ENCODE measurements around the gene KCNQ1.

KCNQ1 gene

GRCh38 chr11:2804189-2804588, 359.4 kb downstream of the KCNQ1 start:
- no peak for DNase-seq

DNA sequence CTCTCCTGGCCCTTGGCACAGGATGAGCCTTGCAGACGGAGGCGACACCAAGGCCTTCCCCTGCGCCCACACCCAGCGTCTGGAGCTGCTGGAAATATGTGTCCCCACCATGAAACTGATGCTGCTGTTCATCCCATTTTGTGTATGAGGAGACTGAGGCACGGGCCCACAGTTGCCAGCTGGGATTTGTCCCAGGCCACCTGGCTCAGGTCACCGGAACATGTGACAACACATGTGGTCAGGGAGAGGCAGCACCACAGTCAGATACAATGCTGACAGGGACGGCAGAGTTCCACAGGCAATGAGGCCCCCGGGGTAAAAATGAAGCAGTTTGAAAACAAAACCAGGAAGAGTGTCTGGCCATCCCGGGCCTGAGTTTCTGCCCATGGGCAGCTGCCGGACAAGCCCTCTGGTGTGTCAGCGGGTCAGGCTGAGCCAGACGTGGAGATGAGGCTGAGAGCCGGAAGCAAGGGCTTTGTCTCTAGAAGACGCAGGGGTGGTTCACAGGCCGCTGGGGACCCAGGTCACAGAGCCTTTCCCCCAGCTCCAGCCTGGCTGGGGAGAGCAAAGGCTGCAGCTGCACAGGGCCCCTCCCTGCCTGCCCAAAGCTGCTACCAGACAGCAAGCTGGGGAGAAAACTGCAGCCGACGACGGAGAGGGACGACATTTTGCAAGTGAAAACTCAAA, 360.0 kb downstream of the KCNQ1 start:
- no peak for DNase-seq

- DNase-seq: no peak
These were observed 360.7 kb downstream of the KCNQ1 start for GRCh38 chr11:2805388-2806056.

DNA sequence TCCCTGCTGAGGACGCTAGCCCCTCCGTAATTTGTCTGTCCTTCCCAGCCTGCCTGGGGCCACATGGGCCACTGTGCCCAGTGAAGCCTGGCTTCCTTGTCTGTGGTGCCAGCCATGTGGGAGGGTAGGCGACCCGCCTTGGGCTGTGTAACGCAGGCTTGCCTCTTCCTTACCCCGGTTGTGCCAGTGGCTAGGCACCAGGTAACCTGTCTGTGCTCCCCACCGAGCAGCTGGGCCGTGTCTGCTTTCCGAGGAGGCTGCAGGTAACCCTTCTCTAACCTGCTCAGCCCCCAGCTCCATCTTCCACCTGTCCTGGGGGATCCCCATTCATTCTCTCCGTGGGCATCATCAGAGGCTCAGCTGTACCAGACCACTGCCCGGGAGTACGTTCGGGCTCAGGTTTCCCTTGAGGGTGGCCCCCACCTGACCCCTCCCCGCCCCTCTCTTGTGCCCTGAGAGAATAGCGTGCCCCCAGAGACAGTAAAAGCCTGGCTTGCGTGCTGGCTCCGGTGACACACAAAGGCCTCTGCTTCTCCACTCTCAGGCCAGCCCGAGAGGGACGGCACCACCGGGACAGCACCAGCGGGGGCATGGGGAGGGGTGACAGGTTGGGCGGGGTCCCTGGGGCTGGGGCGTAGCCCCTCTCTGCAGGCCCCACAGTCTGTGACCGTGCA, 361.7 kb downstream of the KCNQ1 start:
- no peak for DNase-seq

DNA sequence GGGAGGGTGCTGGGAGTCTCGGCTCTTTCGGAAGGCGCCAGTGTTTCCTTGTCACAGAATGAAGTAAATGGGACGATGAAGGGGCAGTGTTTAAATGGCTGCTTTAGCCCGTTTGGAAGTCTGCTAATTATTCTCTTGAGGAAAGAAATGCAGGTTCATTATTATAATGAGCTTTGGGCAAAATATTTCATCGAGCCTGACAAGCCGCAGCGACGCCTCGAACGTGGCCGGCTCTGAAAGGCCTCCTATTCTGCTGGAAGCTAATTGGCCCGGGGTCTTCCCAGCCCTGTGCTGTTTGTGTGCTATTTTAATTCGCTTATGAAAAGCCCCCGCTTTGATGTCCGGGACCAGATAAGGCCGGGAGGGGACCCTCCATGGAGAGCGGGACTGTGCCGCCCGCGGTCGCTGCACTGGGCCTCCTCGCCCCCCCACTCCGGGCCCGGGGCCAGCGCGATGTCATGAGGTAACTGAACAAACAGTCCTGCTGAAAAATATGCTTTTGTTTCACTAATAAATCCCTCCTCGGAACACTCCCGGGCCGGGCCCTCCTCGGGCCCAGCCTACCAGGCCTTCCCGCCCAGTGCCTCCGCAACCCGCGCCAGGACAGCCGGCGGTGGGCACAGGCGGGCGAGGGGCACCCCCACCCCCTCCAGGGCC, 362.3 kb downstream of the KCNQ1 start:
- DNase-seq: no peak

GRCh38 chr11:2807801-2808241, 363.0 kb downstream of the KCNQ1 start:
- no peak for DNase-seq

DNA sequence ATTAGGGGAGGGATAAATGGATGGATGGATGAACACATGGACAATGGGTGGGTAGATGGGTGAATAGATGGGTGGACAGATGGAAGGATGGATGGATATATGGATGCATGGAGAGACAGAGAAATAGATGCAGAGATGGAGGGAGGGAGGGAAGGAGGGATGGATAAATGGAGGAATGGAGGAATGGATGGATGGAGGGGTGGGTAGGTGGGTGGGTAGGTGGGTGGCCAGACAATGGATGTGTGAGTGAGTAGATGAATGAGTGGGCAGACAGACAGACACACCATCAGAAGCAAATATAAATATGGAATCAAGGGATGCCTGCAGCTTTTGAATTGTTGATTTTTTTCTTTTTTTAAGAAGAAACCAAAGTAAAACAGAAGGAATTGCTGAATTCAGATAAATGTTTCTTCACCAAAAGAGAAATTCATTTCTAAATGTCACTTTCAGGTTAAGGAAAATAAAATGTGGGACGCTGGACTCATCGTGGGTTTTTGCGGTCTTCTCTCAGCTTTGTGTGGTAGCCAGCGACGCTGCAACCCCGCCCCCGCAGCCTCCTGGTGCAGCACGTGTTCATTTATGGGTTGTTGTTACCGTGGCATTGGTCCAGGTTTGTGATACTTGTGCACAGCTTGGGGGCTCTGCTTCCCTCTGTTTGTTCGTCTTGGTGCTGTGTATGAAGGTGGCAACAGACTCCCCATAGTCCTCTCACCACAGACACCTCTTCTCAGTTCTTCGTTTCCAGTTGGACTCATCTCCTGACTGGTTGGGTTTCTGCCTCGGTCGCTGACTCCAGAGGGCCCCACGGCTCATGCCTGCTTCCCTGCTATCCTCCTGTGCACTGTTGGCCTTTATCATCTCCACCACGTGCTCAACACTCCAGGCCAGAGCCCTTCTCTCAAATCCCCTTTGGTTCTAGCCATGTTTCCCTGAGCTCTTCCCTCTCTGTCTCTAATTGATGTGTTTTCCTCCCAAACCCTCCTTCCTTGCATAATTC, 364.3 kb downstream of the KCNQ1 start:
- no peak for DNase-seq

GRCh38 chr11:2809854-2810253, 365.0 kb downstream of the KCNQ1 start:
- DNase-seq: no peak

GRCh38 chr11:2810411-2811205, 365.8 kb downstream of the KCNQ1 start:
- no peak for DNase-seq

- no peak for DNase-seq
These were observed 366.6 kb downstream of the KCNQ1 start for GRCh38 chr11:2811206-2812091.

- DNase-seq: no peak
These were observed 367.7 kb downstream of the KCNQ1 start for GRCh38 chr11:2812371-2812991.

GRCh38 chr11:2813141-2813908, 368.5 kb downstream of the KCNQ1 start:
- DNase-seq: no peak

DNA sequence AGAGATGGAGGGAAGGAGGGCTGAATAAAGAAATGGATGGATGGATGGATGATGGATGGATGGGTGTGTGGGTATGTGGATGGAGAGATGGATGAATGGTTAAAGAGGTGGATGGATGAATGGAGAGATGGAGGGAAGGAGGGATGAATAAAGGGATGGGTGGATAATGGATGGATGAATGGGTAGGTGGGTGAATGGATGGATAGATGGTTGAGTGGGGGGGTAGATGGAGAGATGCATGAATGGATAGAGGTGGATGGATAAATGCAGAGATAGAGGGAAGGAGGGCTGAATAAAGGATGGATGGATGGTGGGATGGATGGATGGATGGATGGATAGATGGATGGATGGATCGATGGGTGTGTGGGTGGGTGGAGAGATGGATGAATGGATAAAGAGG, 369.2 kb downstream of the KCNQ1 start:
- DNase-seq: no peak

GRCh38 chr11:2814751-2815150, 369.9 kb downstream of the KCNQ1 start:
- DNase-seq: no peak

DNA sequence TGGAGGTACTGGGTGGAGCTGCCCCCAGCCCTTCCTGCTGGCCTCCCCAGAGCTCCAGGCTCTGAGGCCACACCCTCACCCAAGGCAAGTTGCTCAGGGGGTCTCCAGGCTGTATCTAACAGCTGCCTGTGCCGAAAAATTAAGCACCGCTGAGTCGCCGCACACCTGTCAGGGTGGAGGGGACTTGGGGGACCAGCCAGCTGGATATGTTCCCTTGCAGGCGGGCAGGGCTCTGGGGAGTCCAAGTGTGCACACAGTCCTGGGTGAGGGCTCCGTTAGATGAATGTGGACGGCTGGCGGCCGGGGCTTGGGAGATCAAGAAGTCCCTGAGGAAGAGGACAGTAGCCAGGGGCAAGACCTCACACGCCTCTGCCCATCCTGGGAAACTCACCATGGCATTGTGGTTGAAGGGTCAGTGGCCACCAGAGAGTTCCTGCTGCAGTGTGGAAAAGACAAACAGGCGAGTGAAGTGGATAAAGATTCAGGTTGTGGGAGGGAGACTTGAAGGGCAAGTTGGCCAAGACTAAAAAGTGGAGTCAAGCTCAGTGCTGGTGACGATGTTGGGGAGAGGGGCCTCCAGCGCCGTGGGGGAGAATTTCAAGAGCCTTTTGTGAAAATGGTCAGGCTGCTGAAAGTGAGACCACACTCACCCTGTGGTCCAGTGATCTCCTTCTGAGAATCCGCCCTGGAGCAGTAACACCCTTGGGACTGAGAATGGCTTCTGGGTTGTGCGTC, 371.1 kb downstream of the KCNQ1 start:
- DNase-seq: no peak

- DNase-seq: no peak
These were observed 371.7 kb downstream of the KCNQ1 start for GRCh38 chr11:2816523-2816922.

GRCh38 chr11:2816941-2817421, 372.2 kb downstream of the KCNQ1 start:
- DNase-seq: no peak

DNA sequence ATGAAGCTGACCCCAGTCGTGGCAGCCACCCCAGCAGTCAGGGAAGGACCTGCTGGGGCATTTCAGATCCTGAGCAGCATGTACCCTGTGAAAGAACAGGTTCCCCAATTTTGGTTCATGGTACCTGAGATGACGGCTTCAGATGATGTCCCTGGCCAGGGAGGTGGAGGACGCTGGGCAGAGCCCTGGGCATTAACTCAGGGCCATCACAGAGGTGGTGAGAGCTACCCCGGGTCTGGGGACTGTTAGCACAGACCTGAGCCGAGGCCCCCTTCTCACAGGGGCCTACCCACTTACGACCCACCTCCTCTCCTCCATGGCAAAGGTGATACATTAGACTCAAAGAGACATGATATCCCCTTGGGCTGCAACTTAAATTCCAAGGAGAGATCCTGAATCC, 372.6 kb downstream of the KCNQ1 start:
- no peak for DNase-seq

Data from stimulated activated CD4-positive, alpha-beta T cell treated with anti-CD3 and anti-CD28 coated beads, Interleukin-4, amount 100 ng/mL, for 4 hours (primary cell).